HCT116 (cell line): ENCODE measurements around the gene PLAAT3.

ENCODE experiments used
- CEBPB ChIP-seq: IDR thresholded peaks from 2 replicates; pipeline ENCODE4 v1.6.1; 2012; ENCODE audit warnings: low read depth
- CTCF ChIP-seq, 3 experiments: fragments of 200-600 bp in 1 of 3; sonication (generic) in 1 of 3; IDR thresholded peaks in 2 of 3; conservative IDR thresholded peaks in 1 of 3; 2 replicates each; pipeline ENCODE4 v1.5.1; 2012 to 2017; ENCODE audit warnings: low read depth in 2 of 3, low read length in 2 of 3, antibody characterized with exemption in 1 of 3, borderline replicate concordance in 1 of 3, control low read depth in 1 of 3, mild to moderate bottlenecking in 1 of 3, mixed read lengths in 1 of 3, mixed run types in 1 of 3, moderate library complexity in 1 of 3; ENCODE audit not compliant: insufficient read depth in 1 of 3
- EGR1 ChIP-seq: IDR thresholded peaks from 2 replicates; pipeline ENCODE4 v1.6.1; 2012; ENCODE audit warnings: low read depth
- POLR2A ChIP-seq: IDR thresholded peaks from 2 replicates; pipeline ENCODE4 v1.7.0; 2011; ENCODE audit warnings: borderline replicate concordance; ENCODE audit not compliant: insufficient read depth, insufficient read length; ENCODE audit errors: extremely low read depth

GRCh38 chr11:63641727-63642126 is 27.5 kb upstream of the PLAAT3 start:
- TF ChIP-seq POLR2A: no peak
- TF ChIP-seq CTCF (IDR thresholded peaks at IDR 0.05 in 2 of 3, conservative IDR thresholded peaks at IDR 0.05 in 1 of 3; ENCODE audit: borderline replicate concordance in 1 of 3, insufficient read depth in 1 of 3, low read depth in 2 of 3, low read length in 2 of 3): peak in 2 of 3 experiments; percentile 6 to 35; a peak in 1 of 6 replicates
- TF ChIP-seq EGR1: no peak
- no peak for TF ChIP-seq CEBPB
